HG03175 (cell line): ENCODE data around the gene CHKA.

Source experiments
- ATAC-seq: cut with Tn5 transposase; IDR thresholded peaks from one replicate; pipeline ENCODE4 v1.9.1; 2021; ENCODE audit warnings: mild to moderate bottlenecking, moderate library complexity; ENCODE audit not compliant: unreplicated experiment

The CHKA gene

DNA sequence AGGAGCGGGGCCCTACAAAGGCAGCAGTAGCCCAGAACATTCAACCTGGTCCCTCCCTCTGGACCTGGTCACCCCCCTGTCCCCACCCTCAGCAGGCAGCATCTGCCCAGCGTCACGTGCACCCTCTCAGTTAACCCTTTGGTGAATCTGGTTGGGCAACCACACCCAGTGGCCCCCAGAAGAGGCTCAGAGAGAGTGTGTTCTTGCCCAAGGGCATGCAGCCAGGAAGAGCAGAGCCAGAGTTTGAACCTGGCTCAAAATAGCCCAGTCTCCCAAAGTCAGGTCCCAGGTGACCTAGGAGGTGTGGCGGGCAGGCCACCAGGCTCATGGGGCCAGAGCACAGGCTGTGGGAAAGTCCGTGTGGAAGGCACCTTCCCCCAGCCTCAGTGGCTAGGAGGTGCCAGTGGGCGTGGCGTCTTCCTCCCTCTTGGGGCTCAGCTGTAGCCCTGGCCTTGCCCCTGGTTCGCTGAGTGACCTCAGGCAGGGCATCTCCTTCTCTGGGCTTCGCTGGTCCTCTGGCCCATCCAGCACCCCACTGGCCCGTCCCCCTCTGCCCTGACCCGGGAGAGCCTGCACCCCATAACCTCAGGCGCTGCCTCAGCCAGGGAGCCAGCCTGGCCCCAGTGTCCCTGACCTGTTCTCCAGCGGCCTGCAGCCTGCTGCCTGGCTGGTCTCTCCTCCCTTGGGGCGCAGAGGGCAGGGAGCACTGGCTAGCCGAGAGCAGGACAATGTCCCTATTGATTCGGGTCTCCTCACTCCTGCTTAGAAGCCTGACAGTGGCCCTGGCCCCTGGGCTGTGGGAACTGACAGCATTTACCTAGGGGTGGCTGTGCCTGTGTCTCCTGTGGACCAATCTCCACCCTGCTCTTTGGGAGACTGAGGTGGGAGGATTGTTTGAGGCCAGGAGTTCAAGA is 104.0 kb downstream of the CHKA start:
- no peak for ATAC-seq

- ATAC-seq: no peak
These were observed 104.9 kb downstream of the CHKA start for GRCh38 chr11:68016161-68016903.

- no peak for ATAC-seq
These were observed 105.7 kb downstream of the CHKA start for GRCh38 chr11:68015467-68015866.

DNA sequence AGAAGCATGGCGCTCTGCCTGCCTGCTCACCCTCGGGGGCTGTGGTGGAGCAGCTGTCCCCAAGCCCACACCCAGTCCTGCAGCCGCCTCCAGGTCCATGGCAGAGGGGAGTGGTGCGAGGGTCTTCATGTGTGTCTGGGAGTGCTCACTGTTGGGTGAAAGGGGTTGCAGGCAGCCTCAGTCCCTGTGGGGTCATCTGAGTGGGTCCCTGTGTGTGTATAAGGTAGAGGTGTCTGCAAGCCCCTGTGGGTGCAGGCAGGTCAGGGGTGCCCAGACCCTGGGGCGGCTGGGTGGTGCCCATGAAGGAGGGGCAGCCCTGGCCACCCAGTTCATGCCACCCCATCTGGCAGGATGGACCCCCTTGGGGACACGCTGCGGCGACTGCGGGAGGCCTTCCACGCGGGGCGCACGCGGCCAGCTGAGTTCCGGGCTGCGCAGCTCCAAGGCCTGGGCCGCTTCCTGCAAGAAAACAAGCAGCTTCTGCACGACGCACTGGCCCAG is 106.2 kb downstream of the CHKA start:
- ATAC-seq: no peak

DNA sequence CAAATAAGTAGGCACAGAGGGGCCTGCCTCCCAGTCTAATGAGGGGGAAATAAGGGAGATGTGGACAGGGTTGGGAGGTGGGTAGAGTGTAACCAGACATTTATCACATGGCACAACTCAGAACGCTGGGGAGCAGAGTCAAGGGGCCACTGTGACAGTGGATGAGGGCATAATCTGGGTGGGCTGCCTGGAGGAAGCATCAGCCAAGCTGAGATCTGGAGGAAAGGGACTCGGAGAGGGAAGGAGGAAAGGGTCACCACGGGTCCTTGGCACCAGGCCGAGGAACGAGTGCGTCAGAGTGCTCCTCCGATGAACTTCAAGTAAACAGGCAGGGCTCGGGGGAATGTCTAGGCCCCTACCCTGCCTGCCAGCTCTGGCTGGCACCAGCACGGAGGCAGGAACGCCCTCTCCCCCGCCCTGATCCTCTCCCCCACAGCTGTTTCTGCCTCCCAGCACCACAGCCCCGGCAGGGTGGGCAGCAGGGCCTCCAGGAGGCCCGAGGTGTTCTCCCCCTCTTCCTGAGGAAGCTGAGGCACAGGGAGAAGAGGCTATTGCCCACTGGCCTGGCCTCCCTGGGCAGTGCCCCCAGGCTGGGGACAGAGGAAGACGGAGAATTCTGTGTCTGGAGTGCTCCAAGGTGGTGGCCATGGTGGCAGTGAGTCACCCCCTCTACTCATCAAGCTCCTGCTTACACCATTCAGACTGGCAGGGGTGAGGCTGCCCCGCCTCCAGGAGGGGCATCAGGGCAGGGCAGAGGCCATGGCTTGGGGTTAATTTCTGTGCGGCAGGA is 106.8 kb downstream of the CHKA start:
- ATAC-seq: no peak

DNA sequence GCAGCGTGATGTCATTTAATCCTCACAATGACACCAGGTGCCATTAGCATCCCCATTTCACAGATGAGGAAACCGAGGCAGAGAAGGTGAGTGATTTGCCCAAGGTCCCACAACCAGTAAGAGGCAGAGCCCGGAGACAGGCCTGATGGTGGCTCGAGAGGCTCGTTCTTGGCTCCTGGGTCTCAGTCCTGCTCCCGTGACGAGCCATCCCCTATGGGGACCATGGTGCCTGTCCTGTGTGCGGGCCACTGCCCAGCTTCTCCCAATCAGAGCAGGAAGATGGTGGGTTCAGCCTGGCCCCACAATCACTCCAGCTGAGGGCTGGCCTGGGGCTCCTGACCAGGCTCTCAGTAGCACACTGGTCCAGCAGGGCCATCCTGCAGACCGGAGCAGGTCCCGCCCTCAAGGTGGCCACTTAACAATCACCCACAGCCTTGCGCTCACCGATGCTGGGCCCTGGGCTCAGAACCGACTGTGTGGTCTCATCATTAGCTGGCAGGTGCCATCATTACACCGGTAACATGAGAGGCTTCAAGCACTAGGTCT is 107.5 kb downstream of the CHKA start:
- no peak for ATAC-seq

DNA sequence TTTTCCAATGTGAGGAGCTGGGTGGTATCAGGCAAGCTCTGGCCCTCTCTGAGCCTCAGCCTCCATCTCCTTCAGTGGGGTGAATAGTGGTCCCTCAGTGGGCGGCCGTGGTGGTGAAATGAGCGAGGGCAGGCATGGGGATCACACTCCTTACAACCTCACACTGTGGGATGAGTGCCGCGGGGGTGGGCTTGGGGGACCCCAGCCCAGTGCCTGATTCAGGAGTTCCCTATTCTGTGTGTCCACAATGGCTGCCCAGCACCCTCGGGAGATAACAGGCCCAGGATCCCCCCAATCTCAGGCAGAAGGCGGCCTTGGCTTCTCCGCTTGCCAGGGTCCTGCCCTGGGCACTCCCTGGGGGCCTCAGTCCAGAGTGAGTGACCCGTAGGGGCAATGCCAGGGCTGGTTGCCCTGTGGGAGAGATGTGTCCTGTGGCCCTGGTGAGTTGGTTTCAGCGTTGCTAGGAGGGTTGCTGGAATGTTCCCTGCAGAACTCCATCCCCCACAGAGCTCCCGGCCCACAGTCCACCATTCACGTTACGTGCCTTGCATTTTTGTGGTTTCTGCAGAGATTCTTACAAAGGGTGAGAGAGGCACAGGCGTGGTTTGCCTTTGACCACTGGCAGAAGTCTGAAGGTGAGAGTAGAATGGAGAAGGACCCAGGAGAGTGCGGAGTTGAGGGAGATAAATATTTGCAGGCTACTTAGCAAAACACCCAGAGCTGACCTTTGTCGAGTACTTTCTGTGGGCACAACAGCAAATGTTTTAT is 108.2 kb downstream of the CHKA start:
- ATAC-seq: no peak

DNA sequence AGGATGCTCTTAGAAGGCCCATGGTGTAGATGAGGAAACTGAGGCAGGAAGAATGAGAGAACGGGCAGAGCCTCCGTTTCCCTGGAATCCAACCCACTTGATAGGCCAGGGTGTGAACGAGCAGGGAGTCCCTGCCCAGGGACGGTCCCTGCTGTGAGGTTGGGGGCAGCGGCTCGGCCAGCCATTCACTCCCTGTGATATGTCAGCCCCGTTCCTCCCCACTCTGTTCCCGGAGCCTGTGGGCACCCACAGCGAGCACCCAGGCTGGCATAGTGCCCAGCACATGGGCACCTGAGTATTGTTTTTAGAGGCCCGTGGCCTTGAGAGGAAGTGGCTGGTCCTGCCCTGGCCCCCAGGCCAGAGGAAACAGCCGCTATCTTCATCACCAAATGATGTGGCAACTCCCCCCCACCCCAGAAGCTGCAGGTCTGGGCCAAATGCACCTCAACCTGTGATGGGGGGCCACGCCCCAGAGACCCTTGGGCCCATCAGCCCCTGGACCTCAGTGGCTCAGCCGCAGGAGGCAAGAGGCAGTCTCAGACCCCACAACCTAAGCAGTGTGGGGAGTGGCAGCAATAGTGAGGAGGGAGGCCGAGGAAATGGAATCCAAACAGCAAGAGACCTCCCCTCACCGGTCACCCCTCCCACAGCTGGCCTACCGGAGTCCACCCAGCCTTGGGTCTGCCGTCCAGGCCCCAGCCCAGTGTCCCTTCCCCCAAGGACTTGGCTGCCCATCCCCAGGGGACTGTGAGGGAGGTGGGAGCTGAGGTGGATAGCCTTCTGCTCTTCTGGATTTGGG is 108.9 kb downstream of the CHKA start:
- no peak for ATAC-seq

DNA sequence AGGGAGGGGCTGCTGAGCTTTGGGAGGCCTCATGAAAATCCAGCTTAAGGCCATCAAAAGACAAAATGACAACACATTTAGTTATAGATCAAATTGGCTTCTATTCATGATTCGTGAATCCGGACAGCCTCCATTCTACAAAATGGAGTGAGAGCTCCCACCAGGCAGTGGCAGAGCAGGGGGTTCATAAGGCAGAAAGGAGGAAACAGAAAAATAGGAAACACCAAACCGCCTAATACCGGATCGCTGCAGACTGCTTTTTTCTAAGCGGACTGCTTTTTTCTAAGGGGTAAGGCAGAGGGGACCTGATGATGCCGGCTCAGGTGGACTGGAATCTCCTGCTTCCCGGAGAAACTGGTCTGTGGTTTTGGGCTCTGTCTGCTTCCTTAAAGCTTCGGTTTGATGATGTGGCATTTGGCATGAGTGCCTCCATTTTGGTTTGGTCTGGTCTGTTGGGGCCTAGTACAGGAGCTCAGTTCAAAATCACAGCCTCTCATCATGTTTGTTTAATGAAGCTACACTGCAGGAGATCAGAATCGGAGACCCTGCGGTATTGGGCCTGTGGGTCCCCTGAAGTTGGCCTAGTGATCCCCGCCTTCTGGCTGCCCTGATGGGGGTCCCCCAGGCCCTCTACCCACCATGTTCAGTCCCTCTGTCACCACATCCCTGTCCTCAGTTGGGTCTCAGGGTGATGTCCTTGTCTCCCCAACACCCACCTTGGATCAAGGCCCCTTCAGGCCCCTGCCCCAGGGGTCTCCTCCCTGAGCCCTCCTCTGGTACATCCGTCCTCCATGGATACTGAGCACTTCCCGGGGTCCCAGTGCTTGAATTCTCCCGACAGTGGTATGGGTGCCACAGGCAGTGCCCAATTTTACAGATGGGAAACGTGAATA is 109.9 kb downstream of the CHKA start:
- ATAC-seq: no peak

DNA sequence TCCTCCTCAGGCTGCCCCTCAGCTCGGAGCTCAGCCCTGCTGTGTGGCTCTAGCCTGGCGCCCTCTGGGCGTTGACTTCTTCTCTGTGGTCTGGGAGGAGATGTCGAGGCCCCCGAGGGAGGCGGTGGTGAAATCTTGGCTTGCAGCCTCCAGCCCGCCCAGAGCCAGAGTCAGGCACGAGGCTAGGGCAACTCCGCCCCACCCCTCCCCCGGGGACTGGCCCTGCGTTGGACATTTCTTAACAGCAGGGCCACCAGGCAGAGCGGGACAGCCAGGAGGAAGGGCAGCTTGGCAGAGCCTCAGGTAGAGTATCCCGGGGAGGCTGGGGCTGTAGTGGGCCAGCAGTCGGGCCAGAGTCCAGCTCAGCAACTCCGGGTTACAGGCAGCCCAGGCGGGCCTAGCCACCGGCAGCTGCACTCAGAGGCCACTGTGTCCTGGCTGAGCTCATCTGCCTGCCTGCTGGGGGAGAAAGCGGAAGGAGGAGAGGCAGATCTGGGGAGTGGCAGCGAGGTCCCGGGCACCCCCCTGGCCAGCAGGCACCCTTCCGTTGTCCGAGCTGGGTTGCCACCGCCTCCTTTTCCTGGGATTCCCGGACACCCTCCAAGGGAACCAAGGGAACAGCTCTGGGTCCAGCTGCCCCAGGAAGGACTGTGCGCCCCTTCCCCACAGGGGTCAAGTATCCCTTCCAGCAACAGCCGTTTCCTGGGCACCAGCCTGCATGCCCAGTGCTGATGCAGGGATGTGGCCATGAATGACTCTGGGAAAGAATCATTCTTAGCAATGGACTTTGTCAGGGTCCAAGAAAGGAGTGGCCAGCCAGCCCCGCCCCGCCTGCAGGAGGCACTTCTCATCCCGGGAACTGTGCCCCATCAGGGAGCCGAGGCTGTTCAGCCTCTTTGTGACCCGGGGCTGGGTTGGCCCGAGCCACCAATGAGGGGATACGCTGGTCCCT is 110.8 kb downstream of the CHKA start, which contains the start of gene ALDH3B1:
Gene ALDH3B1, plus strand, starts transcription at position 238 of the 952 bp plus-strand sequence. CDS start 4,971 bp downstream, outside the sequence.
- ATAC-seq: no peak

GRCh38 chr11:68009391-68010089 is 111.6 kb downstream of the CHKA start:
- no peak for ATAC-seq

GRCh38 chr11:68008381-68009337 is 112.5 kb downstream of the CHKA start:
- no peak for ATAC-seq

- ATAC-seq: no peak
These were observed 113.4 kb downstream of the CHKA start for GRCh38 chr11:68007498-68008380.

GRCh38 chr11:68006606-68007166 is 114.5 kb downstream of the CHKA start:
- ATAC-seq: no peak
